Measurements from ENCODE around the gene CRTAC1. TPM values are rescaled to one million over a fixed set of nuclear protein-coding genes. Genes with fewer than 3 reads are reported as not detected.
"Not testable (repeated sequence)": the region's sequence is repeated elsewhere in the genome, so short reads cannot be mapped to it uniquely, and the experiment has no call there.

The CRTAC1 gene
- total RNA-seq, 2 experiments from 2014 or later = not detected

DNA sequence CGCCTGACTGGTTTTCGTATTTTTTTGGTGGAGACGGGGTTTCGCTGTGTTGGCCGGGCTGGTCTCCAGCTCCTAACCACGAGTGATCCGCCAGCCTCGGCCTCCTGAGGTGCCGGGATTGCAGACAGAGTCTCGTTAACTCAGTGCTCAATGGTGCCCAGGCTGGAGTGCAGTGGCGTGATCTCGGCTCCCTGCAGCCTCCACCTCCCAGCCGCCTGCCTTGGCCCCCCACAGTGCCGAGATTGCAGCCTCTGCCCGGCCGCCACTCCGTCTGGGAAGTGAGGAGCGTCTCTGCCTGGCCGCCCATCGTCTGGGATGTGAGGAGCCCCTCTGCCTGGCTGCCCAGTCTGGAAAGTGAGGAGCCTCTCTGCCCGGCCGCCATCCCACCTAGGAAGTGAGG lies 189.3 kb downstream of the CRTAC1 start:
- CTCF ChIA-PET; ATAC-seq; H3K27me3 Mint-ChIP-seq; H3K9me3 Mint-ChIP-seq (ENCODE audit: low read depth); H3K27ac Mint-ChIP-seq; DNase-seq; H3K36me3 Mint-ChIP-seq; H3K4me3 Mint-ChIP-seq: not testable (repeated sequence)
- peaks cover 13% of the 10 kb centered on the region for H3K4me1 Mint-ChIP-seq

DNA sequence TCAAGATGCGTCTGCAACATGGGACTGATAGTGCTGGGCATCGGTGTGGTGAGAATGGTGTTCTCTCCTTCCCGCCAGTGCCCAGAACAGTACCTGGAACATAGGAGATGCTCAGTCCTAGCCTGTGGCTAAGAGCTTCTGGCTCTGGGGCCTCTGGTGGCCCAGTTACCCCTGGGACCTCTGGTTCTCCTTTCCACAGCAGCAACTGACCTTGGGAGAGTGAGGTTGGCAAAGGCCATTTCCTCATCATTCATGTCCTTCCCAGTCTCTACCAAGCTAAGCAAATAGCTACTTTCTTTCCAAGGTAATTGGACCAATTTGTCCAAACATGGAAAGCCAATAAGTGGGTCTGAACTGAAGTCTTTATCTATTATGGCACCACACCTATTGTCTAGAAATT lies 192.3 kb downstream of the CRTAC1 start:
- no peak overlapping the region for H3K27ac Mint-ChIP-seq
- DNase-seq = no peak
- H3K27me3 Mint-ChIP-seq = peaks cover 8% of the 10 kb centered on the region
- peaks cover 13% of the 10 kb centered on the region for H3K4me1 Mint-ChIP-seq
- peaks cover 3% of the 10 kb centered on the region for H3K9me3 Mint-ChIP-seq (ENCODE audit: low read depth)
- H3K4me3 Mint-ChIP-seq = no peak overlapping the region
- no peak for ATAC-seq
- H3K36me3 Mint-ChIP-seq = no peaks in the 10 kb centered on the region
- CTCF ChIA-PET = interaction anchor here (0.5 to 0.6 kb wide), 2 partner anchors 36 to 74 kb away, joined by 3 read pairs; no protein-coding TSS in a partner anchor

DNA sequence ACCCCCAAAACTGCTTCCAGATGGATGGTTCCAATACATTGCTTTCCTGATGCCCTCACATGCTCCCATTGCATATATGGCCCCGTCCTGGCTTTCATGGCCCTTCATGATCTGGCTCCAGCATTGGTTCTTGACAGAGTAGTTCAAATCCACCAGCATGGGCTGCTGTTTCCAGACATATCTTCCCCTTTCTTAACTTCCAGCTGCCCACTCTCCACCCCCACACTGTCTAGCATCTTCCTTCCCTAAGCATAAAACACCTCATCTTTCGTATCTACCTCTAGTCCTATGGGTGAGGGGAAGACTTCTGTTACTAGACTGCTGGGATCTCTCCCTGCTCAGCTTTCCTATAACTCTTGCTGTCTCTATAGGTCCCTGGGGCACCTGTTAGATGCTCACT lies 194.0 kb downstream of the CRTAC1 start:
- CTCF ChIA-PET = interaction anchor here (0.7 kb wide), 1 partner anchor 76 kb away, joined by 3 read pairs; no protein-coding TSS in a partner anchor
- no peak overlapping the region for H3K4me3 Mint-ChIP-seq
- peaks cover 9% of the 10 kb centered on the region for H3K4me1 Mint-ChIP-seq
- peaks cover 6% of the 10 kb centered on the region for H3K27me3 Mint-ChIP-seq
- H3K9me3 Mint-ChIP-seq (ENCODE audit: low read depth) = peaks cover 3% of the 10 kb centered on the region
- H3K36me3 Mint-ChIP-seq = no peaks in the 10 kb centered on the region
- H3K27ac Mint-ChIP-seq = no peak overlapping the region
- ATAC-seq = no peak
- DNase-seq = no peak

DNA sequence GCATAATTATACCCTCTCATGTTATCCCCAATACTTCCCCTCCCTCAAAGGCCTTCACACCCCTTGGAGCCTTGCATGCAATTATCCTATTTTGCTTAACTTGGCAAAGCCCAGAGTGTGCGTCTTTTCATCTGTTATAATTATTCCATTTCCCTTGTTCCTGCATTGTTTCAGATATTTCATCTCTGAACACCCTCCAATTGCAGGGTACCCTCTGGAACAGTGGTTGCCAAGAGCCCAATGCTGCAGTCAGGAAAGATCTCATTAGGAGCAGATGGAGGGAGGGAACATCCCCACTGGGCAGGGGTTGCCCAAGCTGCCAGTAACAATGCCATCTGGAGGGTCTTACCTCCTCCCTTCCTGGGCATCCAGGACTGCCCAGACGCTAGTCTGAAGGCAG lies 199.2 kb downstream of the CRTAC1 start:
- H3K27me3 Mint-ChIP-seq = peaks cover 2% of the 10 kb centered on the region
- no peak overlapping the region for H3K4me3 Mint-ChIP-seq
- peaks cover 3% of the 10 kb centered on the region for H3K9me3 Mint-ChIP-seq (ENCODE audit: low read depth)
- H3K27ac Mint-ChIP-seq = no peak overlapping the region
- CTCF ChIA-PET = interaction anchor here (0.9 to 1.3 kb wide), 4 partner anchors 14 to 38 kb away, joined by 3 to 4 read pairs (median 3); no protein-coding TSS in a partner anchor
- no peak for DNase-seq
- no peaks in the 10 kb centered on the region for H3K36me3 Mint-ChIP-seq
- ATAC-seq = no peak
- H3K4me1 Mint-ChIP-seq = peaks cover 26% of the 10 kb centered on the region

DNA sequence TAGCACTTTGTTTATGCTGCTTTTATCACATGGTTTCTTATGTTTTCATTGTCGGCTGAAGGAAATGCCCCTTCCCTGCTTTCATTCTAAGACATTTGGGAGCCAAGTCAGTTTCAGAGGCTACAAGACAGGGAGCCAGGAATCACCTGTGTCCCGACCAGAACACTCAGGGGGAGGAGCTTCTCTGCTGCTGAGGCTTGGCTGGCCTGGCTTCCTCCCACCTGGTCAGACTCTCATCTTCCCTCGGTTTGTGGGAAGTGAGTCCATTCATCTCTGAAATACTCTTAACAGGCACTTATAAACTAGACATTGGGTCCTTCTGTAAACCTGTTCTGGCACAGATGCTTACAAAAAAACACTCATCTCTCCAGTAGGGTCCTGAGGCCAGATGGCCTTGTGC lies 200.4 kb downstream of the CRTAC1 start:
- no peak for DNase-seq
- H3K27ac Mint-ChIP-seq = peak overlapping the region; percentile 14

DNA sequence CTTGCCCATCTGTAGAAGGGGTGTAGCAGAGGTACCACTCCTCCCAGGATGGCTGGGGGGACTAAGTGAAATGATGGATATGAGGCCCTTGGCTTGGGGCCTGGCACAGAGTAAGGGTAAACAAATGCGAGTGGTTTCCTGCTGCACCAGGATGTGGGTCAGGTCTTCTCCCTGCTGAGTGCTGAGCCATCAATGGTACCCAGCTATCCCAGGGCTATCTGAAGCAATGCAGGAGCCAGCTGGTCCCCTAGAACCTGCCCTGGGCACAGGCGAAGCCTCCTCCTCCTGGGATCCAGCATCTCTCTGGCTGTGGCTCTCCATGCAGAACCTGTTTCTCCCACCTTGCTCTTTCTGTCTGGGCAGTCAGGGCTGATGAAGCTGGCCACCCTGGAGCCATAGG lies 201.7 kb downstream of the CRTAC1 start:
- CTCF ChIA-PET = interaction anchor here (0.8 to 0.9 kb wide), 2 partner anchors 21 to 36 kb away, joined by 3 to 6 read pairs; partner anchors contain the start of gene GOLGA7B

More for the DNA sequence above, 200.4 kb downstream of the CRTAC1 start:
- Mint-ChIP-seq H3K4me1 (peaks cover 26% of the 10 kb centered on the region), H3K36me3 (no peaks in the 10 kb centered on the region), H3K4me3 (no peak overlapping the region), H3K9me3 (ENCODE audit: low read depth) (no peaks in the 10 kb centered on the region), H3K27me3 (peaks cover 2% of the 10 kb centered on the region)
- no peak for ATAC-seq
- CTCF ChIA-PET = interaction anchor here (0.7 to 1.0 kb wide), 5 partner anchors 23 to 39 kb away, joined by 3 read pairs; no protein-coding TSS in a partner anchor

DNA sequence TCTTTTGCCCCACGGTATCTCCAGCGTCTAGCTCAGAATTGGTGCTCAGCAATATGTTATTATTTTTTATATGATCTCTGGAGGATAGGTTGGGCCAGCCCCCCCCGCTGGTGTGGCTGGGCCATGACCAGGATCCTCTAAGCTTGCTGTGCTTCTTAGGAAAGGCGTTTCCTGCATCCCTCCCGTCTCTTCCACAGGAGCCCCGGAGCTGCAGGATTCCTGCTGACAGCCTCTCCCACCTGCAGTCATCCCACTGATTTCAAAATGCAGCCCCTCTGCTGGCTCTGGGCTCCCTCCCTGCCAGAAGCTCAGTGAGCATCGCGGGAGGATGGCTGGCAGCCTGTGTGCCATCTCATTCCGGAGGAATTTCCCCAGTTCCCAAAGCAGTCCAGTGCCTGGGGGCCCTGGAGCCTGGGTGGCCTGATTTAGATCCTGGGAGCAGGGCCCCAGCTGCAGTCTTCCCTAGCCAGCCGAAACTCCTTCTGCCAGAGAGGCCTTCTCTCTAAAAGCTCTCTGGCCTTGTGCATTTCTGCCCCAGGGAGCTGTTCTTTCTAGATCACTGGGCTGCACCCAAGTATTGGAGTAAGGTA lies 202.6 kb downstream of the CRTAC1 start:
- H3K4me3 Mint-ChIP-seq = no peak overlapping the region
- no peaks in the 10 kb centered on the region for H3K36me3 Mint-ChIP-seq
- peaks cover 2% of the 10 kb centered on the region for H3K27me3 Mint-ChIP-seq
- CTCF ChIA-PET = interaction anchor here (0.9 to 1.3 kb wide), 3 partner anchors 16 to 41 kb away, joined by 3 to 4 read pairs (median 3); partner anchors contain the start of gene GOLGA7B
- no peak for DNase-seq
- no peak for ATAC-seq
- H3K4me1 Mint-ChIP-seq = peaks cover 26% of the 10 kb centered on the region
- no peaks in the 10 kb centered on the region for H3K9me3 Mint-ChIP-seq (ENCODE audit: low read depth)
- no peak overlapping the region for H3K27ac Mint-ChIP-seq

More for the DNA sequence above, 201.7 kb downstream of the CRTAC1 start:
- DNase-seq = peak; percentile 57
- H3K4me1 Mint-ChIP-seq = peaks cover 26% of the 10 kb centered on the region
- H3K36me3 Mint-ChIP-seq = no peaks in the 10 kb centered on the region
- peak overlapping the region; percentile 57 for H3K27ac Mint-ChIP-seq
- peaks cover 2% of the 10 kb centered on the region for H3K27me3 Mint-ChIP-seq
- H3K9me3 Mint-ChIP-seq (ENCODE audit: low read depth) = no peaks in the 10 kb centered on the region
- no peak overlapping the region for H3K4me3 Mint-ChIP-seq
- ATAC-seq = peak; percentile 87

DNA sequence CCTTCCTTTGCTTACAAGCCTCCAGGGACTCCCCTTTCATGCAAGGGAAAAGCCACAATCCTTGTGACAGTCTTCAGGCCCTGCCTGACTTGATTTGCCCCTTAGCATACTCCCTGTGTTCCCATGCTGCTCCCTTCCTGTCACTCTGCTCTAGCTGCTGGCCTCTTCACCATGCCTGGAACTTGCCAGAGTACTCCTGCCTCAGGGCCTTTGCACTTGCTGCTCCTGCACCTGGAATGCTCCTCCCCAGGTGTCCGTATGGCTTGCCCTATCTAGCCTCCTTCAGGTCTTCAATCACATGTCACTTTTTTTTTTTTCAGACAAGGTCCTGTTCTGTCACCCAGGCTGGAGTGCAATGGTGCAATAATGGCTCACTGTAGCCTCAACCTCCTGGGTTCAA lies 203.5 kb downstream of the CRTAC1 start:
- DNase-seq = no peak
- Mint-ChIP-seq H3K27me3 (peaks cover 1% of the 10 kb centered on the region), H3K4me1 (peaks cover 26% of the 10 kb centered on the region), H3K4me3 (no peak overlapping the region), H3K9me3 (ENCODE audit: low read depth) (no peaks in the 10 kb centered on the region), H3K36me3 (no peaks in the 10 kb centered on the region), H3K27ac (no peak overlapping the region)
- ATAC-seq = no peak
- CTCF ChIA-PET = no interaction called here

DNA sequence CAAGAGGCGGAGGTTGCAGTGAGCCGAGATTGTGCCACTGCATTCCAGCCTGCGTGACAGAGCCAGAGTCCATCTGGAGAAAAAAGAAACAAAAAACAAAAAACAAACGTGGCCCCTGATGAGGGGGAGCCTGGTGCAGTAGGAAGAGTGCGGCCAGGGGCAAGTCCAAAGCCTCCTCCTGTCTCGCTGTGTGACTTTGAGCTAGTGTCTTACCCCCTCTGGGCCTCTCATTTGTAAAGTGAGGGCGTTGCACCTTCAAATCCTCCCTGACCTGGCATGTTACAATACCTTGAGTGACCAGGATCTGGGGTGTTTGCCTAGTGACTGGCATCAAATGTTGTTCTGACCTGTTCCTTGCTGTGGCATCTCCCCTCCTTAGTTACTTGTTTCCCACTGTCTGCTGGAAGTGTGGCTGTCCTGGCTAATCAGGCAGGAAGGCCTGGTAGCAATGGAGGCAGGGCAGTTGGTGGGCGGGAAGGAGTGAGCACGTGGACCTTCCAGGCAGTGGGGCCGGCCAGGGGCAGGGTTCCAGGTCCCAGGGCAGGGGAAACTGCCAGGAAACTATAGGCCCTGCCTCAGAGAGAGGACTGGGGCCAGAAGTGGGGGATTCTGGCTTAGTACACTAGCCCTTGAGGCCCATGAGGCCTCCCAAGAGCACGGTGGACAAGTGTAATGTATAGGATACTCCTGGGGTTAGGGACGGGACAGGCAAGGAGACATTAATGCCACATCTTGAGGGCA lies 205.2 kb downstream of the CRTAC1 start:
- no peaks in the 10 kb centered on the region for H3K9me3 Mint-ChIP-seq (ENCODE audit: low read depth)
- no peak overlapping the region for H3K27ac Mint-ChIP-seq
- H3K27me3 Mint-ChIP-seq = no peaks in the 10 kb centered on the region
- no peak overlapping the region for H3K4me3 Mint-ChIP-seq
- CTCF ChIA-PET = interaction anchor here (0.8 to 1.4 kb wide), 2 partner anchors 33 to 45 kb away, joined by 3 to 4 read pairs; no protein-coding TSS in a partner anchor
- ATAC-seq (no peak), DNase-seq (no peak)
- no peaks in the 10 kb centered on the region for H3K36me3 Mint-ChIP-seq
- H3K4me1 Mint-ChIP-seq = peaks cover 20% of the 10 kb centered on the region

DNA sequence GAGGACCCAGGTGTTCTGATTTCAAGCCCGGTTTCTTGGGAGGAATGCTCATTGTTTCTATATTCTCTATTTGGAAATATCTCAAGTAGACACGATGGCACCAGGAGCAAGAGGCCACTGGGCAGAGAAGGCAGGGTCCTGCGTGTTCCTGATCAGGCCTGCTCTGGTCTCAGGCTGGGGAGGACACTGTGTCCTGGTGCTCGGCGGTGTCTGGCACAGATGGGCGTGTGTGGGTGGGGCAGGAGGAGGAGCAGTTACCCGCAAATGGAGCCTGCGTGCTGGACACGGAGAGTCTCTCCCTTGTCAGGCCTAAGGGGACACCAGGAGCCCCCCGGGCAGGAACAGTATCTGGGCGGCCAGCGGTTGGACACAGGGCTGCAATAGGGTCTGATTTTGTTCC lies 206.7 kb downstream of the CRTAC1 start:
- Mint-ChIP-seq H3K27me3 (no peaks in the 10 kb centered on the region), H3K27ac (no peak overlapping the region), H3K9me3 (ENCODE audit: low read depth) (no peaks in the 10 kb centered on the region), H3K4me1 (peaks cover 6% of the 10 kb centered on the region), H3K36me3 (no peaks in the 10 kb centered on the region), H3K4me3 (no peak overlapping the region)
- DNase-seq (no peak), ATAC-seq (no peak)
- CTCF ChIA-PET = interaction anchor here (1.4 kb wide), 1 partner anchor 46 kb away, joined by 4 read pairs; no protein-coding TSS in a partner anchor

DNA sequence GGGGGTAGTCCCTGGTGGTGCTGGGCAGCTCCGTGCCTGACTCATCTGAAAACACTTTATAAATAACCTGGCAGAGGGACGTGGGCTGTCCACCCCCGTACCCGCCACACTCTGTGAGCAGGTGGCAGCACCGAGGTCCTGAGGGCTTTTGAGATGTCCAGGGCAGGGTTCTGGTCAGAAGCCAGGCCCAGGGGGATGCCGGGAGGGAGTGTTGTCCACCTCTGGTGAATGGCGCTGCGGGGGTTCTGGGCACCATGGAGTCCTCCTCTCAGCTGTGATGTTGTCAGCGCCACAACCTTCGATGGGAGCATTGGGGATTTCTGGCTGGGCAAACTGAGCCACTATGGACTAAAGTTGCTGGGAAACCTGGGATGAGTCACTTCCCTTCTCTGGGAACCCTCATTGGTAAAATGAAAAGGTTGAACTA lies 208.1 kb downstream of the CRTAC1 start:
- Mint-ChIP-seq H3K4me3 (no peak overlapping the region), H3K4me1 (no peaks in the 10 kb centered on the region), H3K27ac (no peak overlapping the region)

DNA sequence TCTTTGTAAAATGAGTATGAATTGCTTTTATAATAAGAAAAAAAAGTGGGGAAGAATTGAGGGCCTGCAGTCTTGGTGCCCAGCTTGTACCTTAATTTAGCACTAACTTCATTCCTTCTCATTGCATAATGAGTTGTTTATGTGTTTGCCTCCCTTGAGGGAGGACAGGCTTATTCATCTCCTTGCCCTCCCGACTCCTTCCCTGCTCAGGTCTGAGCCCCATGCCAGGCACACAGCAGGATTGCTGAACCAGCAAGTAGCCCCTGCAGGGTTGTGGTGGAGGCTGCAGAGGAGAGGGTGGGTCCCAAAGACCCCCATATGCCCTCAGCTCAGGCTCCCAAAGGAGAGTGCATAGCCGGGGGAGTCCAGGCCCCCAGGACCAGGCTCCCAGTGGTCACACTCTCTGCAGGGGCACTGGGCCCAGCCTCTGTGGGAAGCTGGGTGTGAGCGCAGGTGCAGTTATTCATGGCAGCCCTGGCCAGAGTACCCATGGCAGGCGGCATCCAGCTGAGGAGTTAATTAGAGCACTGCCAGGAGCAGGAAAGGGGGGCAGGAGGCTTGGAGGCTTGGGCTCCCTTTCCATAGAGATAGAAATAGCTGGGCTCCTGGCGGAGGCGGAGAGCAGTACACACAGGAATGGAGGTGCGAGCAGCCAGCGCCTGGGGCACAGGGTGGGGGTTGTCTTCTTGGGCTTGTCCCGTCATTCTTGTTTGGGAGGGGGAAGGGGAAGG lies 208.9 kb downstream of the CRTAC1 start:
- Mint-ChIP-seq H3K9me3 (ENCODE audit: low read depth) (no peaks in the 10 kb centered on the region), H3K27me3 (peaks cover 2% of the 10 kb centered on the region), H3K4me3 (no peak overlapping the region), H3K4me1 (no peaks in the 10 kb centered on the region), H3K27ac (no peak overlapping the region), H3K36me3 (no peaks in the 10 kb centered on the region)
- DNase-seq (no peak), ATAC-seq (no peak)
- CTCF ChIA-PET = interaction anchor here (1.4 kb wide), 1 partner anchor 11 kb away, joined by 3 read pairs; no protein-coding TSS in a partner anchor

More for the DNA sequence above, 208.1 kb downstream of the CRTAC1 start:
- DNase-seq (no peak), ATAC-seq (no peak)
- no peaks in the 10 kb centered on the region for H3K9me3 Mint-ChIP-seq (ENCODE audit: low read depth)
- peaks cover 2% of the 10 kb centered on the region for H3K27me3 Mint-ChIP-seq
- no peaks in the 10 kb centered on the region for H3K36me3 Mint-ChIP-seq
- CTCF ChIA-PET = no interaction called here

DNA sequence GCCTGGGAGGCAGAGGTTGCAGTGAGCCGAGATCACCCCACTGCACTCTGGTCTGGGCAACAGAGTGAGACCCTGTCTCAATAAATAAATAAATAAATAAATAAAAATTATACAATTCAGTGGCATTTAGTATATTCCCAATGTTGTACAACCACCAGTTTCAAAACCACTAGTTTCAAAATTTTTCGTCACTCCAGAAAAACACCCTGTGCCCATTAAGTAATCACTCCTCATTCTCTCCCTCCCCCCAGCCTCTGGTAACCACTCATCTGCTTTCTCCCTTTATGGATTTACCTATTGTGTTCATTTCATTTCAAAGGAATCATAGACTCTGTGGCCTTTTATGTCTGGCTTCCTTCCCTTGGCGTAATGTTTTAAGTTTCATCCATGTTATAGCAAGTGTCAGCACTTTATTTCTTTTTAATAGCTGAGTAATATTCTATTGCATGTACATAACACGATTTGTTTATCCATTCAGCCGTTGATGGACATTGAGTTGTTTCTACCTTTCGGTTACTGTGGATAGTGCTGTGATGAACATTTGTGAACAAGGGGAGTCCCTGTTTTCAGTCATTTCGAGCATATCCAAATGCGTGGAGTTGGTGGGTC lies 210.2 kb downstream of the CRTAC1 start:
- no peak overlapping the region for H3K27ac Mint-ChIP-seq
- peaks cover 2% of the 10 kb centered on the region for H3K27me3 Mint-ChIP-seq
- no peaks in the 10 kb centered on the region for H3K9me3 Mint-ChIP-seq (ENCODE audit: low read depth)
- CTCF ChIA-PET = interaction anchor here (1.4 kb wide), 1 partner anchor 12 kb away, joined by 3 read pairs; no protein-coding TSS in a partner anchor
- no peak overlapping the region for H3K4me3 Mint-ChIP-seq
- H3K4me1 Mint-ChIP-seq = no peaks in the 10 kb centered on the region
- no peak for ATAC-seq
- no peak for DNase-seq
- no peaks in the 10 kb centered on the region for H3K36me3 Mint-ChIP-seq

Measured in activated CD8-positive, alpha-beta memory T cell treated with anti-CD3 and anti-CD28 coated beads, Interleukin-2, amount 10 ng/mL, durations not matched to agents 7 days and 5 days (primary cell).